Measurements from ENCODE around the gene ASCL1. TPM values are rescaled to one million over a fixed set of nuclear protein-coding genes. Genes with fewer than 3 reads are reported as not detected.

ASCL1 gene
- polyA plus RNA-seq, 6 donors from 2014 or later = not detected

DNA sequence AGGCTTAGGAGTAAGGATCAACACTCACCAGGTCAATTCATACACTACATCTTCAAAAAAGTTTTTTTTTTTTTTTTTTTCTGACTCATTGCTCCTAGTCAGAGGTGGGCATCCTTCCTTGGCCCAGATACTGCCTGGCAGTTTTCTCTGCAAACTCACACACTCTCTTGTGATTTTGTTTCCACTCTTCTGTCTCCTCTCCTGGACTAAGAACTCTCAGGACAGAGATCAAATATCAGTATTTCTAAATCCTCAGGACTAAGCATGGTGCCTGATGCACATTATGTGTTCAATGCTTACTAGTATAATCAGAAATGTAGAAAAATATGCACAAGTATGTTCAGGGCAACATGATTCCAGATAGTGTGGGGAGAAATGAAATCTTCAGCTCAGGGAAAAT is 30.3 kb upstream of the ASCL1 start:
- Mint-ChIP-seq H3K36me3 (no peaks in the 10 kb centered on the region), H3K9me3 (no peaks in the 10 kb centered on the region), H3K27me3 (peaks cover 34 to 44% (median 43%) of the 10 kb centered on the region in 3 donors), H3K4me3 (no peak overlapping the region), H3K4me1 (no peaks in the 10 kb centered on the region), H3K27ac (no peak overlapping the region)
- DNase-seq (no peak), ATAC-seq (ENCODE audit: low read depth in 2 of 2) (no peak)

DNA sequence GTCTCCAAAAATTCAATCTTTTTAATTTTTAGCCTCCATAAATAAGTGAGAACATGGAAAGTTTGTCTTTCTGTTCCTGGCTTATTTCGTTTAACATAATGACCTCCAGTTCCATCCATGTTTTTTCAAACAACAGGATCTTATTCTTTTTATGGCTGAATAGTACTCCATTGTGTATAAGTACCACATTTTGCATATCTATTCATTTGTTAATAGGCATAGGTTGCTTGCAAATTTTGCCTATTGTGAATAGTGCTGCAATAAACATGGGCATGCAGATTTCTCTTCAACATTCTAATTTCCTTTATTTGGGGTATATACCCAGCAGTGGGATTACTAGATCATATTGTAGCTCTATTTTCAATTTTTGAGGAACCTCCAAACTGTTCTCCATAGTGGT is 24.3 kb upstream of the ASCL1 start:
- no peak overlapping the region for H3K4me3 Mint-ChIP-seq
- H3K27ac Mint-ChIP-seq = no peak overlapping the region
- peaks cover 39 to 73% (median 40%) of the 10 kb centered on the region in 3 donors for H3K27me3 Mint-ChIP-seq
- ATAC-seq (ENCODE audit: low read depth in 2 of 2) (no peak), DNase-seq (no peak)
- H3K36me3 Mint-ChIP-seq = no peaks in the 10 kb centered on the region
- H3K4me1 Mint-ChIP-seq = no peaks in the 10 kb centered on the region
- no peaks in the 10 kb centered on the region for H3K9me3 Mint-ChIP-seq

DNA sequence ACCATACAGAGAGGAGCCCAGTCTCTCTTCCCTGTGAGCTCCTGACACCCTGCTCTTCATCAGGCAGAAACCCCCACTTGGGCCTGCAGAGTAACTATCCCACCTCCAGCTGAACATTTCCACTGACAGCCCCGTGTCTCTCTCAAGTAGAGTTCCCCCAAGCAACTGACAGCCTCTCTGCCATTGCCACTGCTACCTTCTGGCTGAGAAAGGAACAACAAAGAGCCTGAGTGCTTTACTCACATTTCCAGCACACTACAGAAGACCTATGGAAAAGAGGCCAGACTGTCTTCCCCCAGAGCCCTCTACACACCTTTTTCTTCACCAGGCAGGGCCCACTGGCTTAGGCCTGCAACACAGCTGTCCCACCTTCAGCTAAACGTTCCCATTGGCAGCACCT is 18.4 kb upstream of the ASCL1 start:
- H3K27me3 Mint-ChIP-seq = peaks cover 32 to 64% (median 56%) of the 10 kb centered on the region in 3 donors
- ATAC-seq (ENCODE audit: low read depth in 2 of 2) (no peak), DNase-seq (no peak)
- H3K4me3 Mint-ChIP-seq = no peak overlapping the region
- peak overlapping the region in 1 of 6 donors; percentile 85 for H3K27ac Mint-ChIP-seq
- peaks cover 0 to 23% (median 6%) of the 10 kb centered on the region in 7 donors for H3K9me3 Mint-ChIP-seq
- no peaks in the 10 kb centered on the region for H3K4me1 Mint-ChIP-seq
- H3K36me3 Mint-ChIP-seq = no peaks in the 10 kb centered on the region

DNA sequence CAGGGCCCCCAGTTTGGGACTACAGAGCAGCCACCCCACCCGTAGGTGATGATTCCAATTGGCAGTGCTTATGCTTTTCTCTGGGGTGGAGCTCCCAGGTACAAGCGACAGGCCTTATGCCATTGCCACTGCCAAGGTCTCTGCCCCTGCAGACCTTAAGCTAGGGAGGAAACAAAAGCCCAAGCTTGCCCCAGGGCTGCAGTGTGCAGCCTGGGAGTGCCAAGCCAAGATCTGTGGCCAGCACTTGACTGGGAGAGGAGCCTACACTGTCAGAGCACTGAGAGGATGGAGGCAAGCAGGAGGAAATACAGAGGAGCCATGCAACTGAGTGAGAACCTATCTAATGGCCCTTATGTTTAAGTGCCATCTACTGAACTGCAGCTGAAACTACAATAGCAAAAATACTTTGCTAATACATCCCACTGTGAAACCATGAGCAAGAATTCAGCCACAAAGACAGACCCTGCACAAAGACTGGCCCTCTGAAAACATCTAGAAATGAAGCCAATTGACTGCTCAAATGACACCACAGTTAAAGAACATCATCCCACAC is 17.7 kb upstream of the ASCL1 start:
- Mint-ChIP-seq H3K9me3 (peaks cover 0 to 23% (median 6%) of the 10 kb centered on the region in 7 donors), H3K4me3 (no peak overlapping the region), H3K27ac (no peak overlapping the region), H3K4me1 (no peaks in the 10 kb centered on the region), H3K36me3 (no peaks in the 10 kb centered on the region), H3K27me3 (peaks cover 36 to 63% (median 56%) of the 10 kb centered on the region in 3 donors)
- ATAC-seq (ENCODE audit: low read depth in 2 of 2) (no peak), DNase-seq (no peak)

DNA sequence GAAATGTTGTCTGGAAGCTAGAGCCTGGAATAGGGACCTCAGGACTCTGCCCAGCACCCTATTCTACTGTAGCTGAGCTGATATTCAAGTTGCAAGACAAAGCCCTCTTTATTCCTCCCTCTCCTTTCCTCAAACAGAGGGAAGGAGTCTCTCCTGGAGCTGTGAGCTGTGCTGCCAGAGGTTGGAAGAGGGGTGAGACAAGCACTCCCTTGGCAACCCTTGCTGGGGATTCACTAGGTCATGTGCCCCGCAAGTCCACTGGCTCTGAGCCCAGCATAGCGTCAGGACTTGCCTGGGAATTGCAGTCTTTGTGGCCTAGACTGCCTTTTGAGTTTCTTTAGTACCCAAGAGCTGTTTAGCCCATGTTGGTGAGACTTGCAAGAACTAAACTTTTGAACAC is 11.4 kb upstream of the ASCL1 start:
- Mint-ChIP-seq H3K27me3 (peaks cover 56 to 64% (median 61%) of the 10 kb centered on the region in 3 donors), H3K9me3 (peaks cover 0 to 10% (median 5%) of the 10 kb centered on the region in 7 donors), H3K27ac (no peak overlapping the region), H3K4me3 (no peak overlapping the region), H3K36me3 (no peaks in the 10 kb centered on the region), H3K4me1 (peaks cover 5 to 12% (median 6%) of the 10 kb centered on the region in 3 donors)
- DNase-seq = no peak
- ATAC-seq (ENCODE audit: low read depth in 2 of 2) = no peak

DNA sequence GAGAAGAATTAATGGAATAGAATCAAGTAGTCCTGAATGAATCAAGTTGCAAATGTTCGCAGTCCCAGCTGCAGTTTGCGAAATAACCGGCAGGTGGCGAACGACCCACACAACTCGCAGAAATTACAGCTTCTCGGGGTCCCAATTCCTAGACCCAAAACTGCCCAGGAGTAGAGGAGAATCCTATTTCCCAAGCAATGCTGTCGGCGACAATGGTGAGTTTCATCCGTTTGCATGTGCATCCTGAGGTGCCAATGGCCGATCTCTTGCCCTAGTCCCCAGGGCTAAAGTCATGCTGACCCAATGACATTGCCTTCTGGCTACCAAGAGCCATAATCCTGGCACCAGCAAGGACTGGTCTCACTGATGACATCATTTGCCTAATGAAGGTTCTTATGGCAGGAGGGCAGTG is 8.5 kb upstream of the ASCL1 start:
- Mint-ChIP-seq H3K4me1 (peaks cover 6 to 15% (median 8%) of the 10 kb centered on the region in 3 donors), H3K27me3 (peaks cover 70 to 73% (median 73%) of the 10 kb centered on the region in 3 donors), H3K4me3 (no peak overlapping the region), H3K9me3 (peaks cover 0 to 2% (median 0%) of the 10 kb centered on the region in 7 donors), H3K27ac (peak overlapping the region in 1 of 6 donors; percentile 11), H3K36me3 (no peaks in the 10 kb centered on the region)
- DNase-seq (peak; percentile 45), ATAC-seq (ENCODE audit: low read depth in 2 of 2) (no peak)

DNA sequence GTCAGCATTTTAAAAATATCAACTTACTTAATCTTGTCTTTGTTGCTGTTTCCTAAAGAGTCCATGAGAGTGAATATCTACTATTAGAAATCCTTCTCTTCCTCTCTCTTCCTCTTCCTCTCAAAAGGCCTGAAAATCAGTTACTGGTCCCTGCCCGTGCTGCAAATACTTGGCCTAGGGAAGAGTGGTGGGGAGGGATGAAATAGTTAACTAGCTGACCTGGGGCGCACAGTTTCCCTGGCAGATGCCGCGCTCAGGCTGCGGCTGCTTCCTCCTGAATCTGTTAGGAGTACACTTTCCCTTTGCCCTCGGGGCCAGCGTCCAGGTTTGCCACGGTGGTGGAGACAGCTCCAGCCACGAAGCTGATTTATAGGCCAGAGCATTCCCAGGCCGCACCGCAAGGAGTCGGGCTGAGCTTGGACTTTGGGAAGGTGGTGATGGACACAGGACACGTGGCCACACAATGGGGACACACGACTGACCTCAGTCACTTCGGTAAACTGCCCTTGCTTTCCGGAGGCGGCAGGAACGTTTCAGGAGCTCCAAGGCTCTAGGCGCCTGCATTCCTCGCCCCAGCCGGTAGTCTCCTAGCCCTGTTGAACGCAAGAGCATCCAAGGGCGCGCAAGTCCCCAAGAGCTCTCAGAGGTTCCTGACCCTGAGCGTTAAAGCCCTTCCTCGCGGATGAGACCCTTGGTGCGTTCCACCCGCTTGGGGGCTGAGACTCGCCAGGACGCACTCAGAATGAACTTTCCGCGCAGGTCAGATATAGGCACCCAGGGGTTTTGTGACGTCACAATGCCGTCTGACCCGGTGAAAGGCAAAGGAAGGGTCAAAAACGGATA is 7.1 kb upstream of the ASCL1 start:
- DNase-seq = no peak

DNA sequence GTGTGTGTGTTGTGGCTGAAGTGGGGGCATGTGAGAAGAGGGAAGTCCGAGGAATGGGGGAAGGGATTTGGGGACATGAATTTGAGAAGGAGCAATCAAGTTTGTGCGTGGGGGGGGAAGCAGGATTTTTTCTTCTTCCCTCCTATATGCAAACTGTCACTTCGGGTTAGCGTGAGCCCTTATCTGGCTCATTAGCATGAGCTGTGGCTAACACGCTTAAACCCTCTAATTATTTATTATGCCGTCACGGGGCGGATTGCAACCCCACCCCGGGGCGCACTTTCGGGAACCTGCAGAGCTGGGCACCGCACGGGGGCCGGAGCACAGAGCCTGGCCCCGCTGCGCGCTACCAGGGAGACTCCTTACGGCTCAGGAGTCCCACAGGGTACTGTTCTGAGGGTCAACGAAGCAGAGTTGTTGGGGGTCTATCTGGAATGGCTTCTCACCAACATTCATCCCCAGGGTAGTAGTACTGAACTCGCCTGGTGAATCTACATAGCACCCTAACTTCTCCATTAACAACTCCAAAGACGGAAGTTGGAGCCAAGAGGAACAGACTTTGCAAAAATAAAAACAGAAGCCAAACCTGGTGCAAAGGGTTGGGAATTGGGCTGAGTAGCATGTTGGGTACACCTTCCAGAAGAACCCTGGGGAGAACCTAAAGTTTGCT is 6.4 kb upstream of the ASCL1 start:
- ATAC-seq (ENCODE audit: low read depth in 2 of 2) (no peak), DNase-seq (no peak)
- Mint-ChIP-seq H3K4me3 (peak overlapping the region in 5 of 8 donors; percentile 9 to 62 (median 44)), H3K4me1 (peaks cover 6 to 19% (median 8%) of the 10 kb centered on the region in 3 donors), H3K27me3 (peaks cover 80 to 86% (median 83%) of the 10 kb centered on the region in 3 donors), H3K9me3 (peaks cover 0 to 2% (median 0%) of the 10 kb centered on the region in 7 donors), H3K27ac (no peak overlapping the region), H3K36me3 (no peaks in the 10 kb centered on the region)

More for the DNA sequence above, 7.1 kb upstream of the ASCL1 start:
- no peak for ATAC-seq (ENCODE audit: low read depth in 2 of 2)
- Mint-ChIP-seq H3K4me1 (peaks cover 6 to 15% (median 8%) of the 10 kb centered on the region in 3 donors), H3K4me3 (peak overlapping the region in 6 of 8 donors; percentile 9 to 62 (median 42)), H3K27me3 (peaks cover 75 to 82% (median 79%) of the 10 kb centered on the region in 3 donors), H3K36me3 (no peaks in the 10 kb centered on the region), H3K9me3 (peaks cover 0 to 2% (median 0%) of the 10 kb centered on the region in 7 donors), H3K27ac (no peak overlapping the region)

DNA sequence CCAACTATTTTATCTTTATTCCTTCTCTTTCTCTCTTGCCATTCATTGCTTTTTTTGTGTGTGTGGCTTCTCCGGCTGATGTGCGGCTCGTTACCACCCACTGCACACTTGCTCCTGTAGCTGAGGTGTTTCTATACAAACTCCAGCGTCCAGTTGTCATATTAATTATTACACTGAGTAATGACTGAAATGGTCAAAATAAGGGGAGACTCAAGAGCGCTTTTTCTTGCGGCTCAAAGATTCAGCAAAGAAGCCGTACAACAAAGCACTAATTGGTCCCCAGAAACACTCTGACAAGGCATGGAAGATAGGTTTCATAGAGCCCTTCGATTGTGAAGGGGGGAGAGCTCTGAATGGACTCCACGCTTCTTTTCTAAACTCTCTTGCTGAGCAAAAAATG is 5.6 kb upstream of the ASCL1 start:
- ATAC-seq (ENCODE audit: low read depth in 2 of 2) (no peak), DNase-seq (no peak)
- no peaks in the 10 kb centered on the region for H3K36me3 Mint-ChIP-seq
- H3K27me3 Mint-ChIP-seq = peaks cover 82 to 88% (median 83%) of the 10 kb centered on the region in 3 donors
- no peak overlapping the region for H3K27ac Mint-ChIP-seq
- peaks cover 0 to 2% (median 0%) of the 10 kb centered on the region in 7 donors for H3K9me3 Mint-ChIP-seq
- peak overlapping the region in 3 of 8 donors; percentile 18 to 77 (median 51) for H3K4me3 Mint-ChIP-seq
- peaks cover 11 to 23% (median 13%) of the 10 kb centered on the region in 3 donors for H3K4me1 Mint-ChIP-seq

DNA sequence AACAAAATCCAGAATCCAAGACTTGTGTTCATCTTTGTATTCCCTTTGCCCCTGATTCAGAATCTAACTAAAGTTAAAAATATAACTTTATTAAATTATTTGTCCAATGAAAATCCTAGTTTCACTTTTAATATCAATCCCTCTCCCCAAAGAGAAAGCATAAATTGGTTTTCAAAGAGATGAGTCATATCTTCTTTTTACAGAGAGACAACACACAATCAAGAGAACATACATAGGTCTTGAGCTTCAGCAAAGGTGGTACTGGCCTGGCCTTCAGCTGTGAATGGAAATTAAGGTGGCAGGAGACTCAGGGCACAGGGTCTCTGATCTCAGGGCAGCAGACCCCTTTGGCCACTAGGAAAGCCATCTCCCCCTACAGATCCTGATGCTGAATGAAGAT is 4.3 kb upstream of the ASCL1 start:
- Mint-ChIP-seq H3K4me3 (no peak overlapping the region), H3K27me3 (peaks cover 80 to 86% (median 81%) of the 10 kb centered on the region in 3 donors), H3K27ac (no peak overlapping the region), H3K9me3 (peaks cover 0 to 2% (median 0%) of the 10 kb centered on the region in 7 donors), H3K4me1 (peaks cover 23 to 31% (median 26%) of the 10 kb centered on the region in 3 donors), H3K36me3 (no peaks in the 10 kb centered on the region)
- no peak for DNase-seq
- ATAC-seq (ENCODE audit: low read depth in 2 of 2) = no peak

DNA sequence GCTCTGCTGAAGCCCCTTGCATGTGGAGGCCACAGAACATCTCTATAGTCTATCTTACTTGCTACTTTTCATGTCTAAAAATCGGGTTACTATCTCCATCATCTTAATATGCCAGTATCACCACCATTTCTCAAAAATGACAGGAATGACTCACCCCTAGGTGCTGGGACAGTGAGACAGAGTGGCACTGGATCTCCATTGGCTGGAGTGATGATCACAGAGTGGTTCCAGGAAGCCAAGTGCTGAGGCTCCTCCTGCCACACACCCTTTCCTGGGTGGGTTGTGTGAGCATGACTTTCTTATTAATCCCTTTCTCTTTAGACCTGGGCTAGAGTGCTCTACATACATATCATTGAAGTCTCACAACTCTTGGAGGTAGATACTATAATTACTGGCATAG is 3.3 kb upstream of the ASCL1 start:
- DNase-seq = no peak

DNA sequence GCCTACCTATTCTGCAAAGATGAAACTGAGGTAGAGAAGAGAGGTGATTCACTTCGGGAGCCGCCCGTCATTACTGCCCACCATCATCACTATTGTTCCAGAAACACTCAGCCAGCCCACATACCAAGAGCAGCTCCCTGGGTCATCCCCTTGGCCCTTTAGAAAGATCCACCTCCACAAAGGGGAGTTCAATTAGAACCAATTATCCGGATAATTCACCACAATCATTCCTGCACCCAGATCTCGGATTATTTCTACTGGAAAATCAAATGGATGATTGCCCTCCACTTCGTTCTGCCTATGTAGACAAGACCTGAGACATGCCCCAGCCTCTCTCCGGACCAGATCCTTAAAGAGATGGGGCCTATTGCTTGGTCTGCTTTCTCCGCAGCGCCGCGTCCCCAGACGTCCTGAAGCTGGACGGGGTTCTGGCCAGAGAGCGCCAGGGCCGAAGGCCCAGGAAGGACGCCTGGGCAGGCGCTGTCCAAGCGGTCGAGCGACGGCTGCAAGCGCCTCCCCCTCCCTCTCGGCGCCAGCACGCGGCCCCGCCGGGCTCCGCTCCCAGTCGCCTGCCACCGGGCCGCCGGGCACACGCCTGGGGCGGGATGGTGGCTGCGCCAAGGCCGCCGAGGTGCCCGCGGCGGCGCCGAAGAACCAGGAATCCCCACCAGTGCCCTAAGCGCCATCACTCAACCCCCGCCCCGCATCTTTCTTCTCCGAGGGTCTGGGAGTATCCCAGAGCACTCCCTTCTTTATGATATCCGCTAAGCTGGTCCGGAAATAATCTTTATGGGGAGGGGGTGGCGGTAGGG is 1.3 kb upstream of the ASCL1 start:
- Mint-ChIP-seq H3K4me1 (peaks cover 23 to 37% (median 25%) of the 10 kb centered on the region in 3 donors), H3K27ac (peak overlapping the region in 1 of 6 donors; percentile 11), H3K4me3 (peak overlapping the region in 5 of 8 donors; percentile 39 to 87 (median 76)), H3K36me3 (no peaks in the 10 kb centered on the region), H3K9me3 (peaks cover 0 to 18% (median 4%) of the 10 kb centered on the region in 7 donors), H3K27me3 (peaks cover 78 to 86% (median 82%) of the 10 kb centered on the region in 3 donors)
- ATAC-seq (ENCODE audit: low read depth in 2 of 2) (no peak), DNase-seq (no peak)

More for the DNA sequence above, 3.3 kb upstream of the ASCL1 start:
- no peak overlapping the region for H3K4me3 Mint-ChIP-seq
- peaks cover 0 to 3% (median 2%) of the 10 kb centered on the region in 7 donors for H3K9me3 Mint-ChIP-seq
- ATAC-seq (ENCODE audit: low read depth in 2 of 2) = no peak
- no peaks in the 10 kb centered on the region for H3K36me3 Mint-ChIP-seq
- H3K4me1 Mint-ChIP-seq = peaks cover 26 to 39% (median 28%) of the 10 kb centered on the region in 3 donors
- peaks cover 76 to 86% (median 84%) of the 10 kb centered on the region in 3 donors for H3K27me3 Mint-ChIP-seq
- H3K27ac Mint-ChIP-seq = no peak overlapping the region

Measured in naive B cell (primary cell).